HG02623 (cell line): ENCODE measurements around the gene ANO6.

ENCODE experiments used
- ATAC-seq: cut with Tn5 transposase; IDR thresholded peaks from one replicate; pipeline ENCODE4 v1.9.1; 2021; ENCODE audit warnings: moderate library complexity; ENCODE audit not compliant: unreplicated experiment

ANO6 gene

DNA sequence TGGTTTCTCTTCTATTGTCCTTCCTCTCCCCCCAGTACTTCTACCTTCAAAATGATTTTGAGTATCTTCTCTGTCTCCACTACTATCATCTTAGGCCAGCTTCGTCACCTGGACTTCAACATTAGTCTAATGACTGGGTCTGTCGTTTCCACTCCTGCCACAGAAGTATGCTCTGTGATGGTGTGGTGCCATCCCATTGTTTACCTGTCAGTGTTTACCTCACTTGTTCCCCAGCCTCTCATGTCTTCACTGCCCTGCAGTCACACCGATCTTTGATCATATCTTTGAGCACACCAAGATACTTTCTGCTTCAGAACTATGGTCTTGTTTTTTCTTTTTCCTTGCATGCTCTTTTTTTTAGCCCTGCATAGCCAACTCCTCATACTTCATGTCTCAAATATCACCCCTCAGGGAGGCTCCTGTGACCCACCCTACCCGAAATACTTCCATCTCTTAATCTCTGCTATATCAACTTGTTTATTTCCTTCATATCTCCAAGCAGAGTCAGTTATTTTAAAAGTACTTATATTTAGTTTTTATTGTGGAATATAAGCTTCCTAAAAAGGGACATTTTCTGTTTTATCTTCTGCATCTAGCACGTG is 60.4 kb downstream of the ANO6 start:
- ATAC-seq = no peak

DNA sequence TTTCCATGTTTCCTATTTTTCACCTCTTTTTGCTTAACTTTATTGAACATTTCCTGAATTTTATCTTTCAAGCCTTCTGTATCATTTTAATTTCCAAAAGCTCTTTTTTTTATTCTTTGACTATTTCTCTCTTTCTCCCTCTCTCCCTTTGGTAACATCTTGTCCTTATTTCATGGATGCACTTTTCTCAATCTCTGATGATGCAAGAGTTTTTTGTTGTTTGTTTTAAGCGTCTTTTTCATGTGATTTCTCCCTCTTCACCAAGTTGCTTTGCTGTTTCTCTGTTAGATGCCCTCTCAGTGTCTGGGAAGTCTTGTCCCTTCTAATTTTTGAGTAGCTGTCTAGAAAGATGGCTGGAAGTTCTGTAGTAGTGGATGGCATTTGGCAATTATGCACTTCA is 62.6 kb downstream of the ANO6 start:
- no peak for ATAC-seq

DNA sequence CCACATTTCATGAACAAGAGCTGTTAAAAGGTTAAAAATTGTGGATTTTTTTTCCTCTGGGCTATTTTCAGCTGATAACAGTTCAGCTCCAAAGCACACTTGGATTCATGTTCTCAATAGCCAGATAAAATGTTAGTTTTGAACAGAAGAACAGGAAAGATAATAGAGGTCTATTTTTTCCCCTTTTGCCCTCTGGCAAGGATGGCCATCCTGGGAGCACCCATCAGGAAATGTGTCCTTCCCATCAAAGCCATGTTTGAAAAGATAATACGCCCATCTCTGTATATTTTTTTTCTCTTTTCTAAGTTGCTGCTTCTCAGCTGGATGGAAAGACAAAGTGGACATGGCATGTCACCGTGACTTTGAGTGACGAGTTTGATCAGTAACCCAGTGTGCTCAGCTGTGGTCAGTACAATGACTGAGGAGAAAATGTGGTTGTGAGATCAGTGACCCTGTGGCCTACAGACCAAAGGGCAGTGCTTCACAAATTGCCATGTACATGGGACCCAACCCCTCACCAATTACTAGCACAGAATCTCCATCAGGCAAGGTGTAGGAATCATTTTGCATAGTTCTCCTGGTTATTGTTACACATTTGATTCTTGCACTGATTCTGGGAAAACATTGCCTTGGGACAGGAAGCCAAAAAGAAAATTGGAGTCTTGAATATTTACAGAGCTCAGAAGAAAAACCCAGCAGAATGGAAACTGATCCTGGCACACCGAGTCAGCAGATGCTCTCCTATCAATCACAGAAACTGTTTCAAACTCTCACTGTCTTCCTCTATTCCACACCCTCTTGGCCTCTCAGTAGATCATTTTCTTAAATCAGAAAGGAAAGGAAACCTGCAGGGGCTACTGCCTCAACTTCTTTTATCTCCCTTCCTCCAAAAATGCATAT is 64.3 kb downstream of the ANO6 start:
- no peak for ATAC-seq

DNA sequence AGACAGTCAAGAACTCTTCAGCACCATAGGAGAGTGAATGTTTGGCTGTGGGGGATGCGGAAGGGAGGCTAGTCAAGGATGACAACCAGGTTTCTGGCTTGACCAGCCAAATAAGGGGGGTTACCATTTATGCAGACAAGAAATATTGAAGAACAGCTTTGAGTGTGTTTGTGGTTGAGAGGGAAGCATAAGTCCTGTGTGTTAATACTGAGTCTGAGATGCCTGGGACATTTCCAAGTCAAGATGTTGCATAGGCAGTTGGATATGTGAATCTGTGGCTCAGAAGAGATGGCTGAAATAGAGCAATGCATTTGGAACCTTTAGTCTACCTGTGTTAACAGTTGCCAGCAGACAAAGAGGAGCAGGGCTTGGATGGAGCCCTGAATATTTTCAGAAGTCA is 66.1 kb downstream of the ANO6 start:
- ATAC-seq = no peak

DNA sequence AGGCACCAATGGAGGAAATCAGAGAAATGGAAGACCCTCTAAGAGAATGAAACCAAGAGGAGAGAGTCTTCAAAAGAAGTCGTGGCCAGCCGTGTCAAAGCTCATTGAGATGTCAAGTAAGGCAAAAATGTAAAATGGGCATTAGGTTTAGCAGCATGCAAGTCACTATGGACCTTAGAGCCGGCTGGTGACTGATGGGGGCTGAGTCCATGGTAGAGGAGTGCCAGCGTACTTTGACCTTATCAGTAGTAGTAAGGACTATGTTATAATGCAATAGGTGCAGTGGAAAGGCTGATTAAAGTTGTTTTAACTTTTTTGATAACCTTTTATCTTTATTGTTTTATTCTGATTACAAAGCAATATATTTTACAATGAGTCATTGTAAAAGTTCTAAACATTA is 66.5 kb downstream of the ANO6 start:
- no peak for ATAC-seq

DNA sequence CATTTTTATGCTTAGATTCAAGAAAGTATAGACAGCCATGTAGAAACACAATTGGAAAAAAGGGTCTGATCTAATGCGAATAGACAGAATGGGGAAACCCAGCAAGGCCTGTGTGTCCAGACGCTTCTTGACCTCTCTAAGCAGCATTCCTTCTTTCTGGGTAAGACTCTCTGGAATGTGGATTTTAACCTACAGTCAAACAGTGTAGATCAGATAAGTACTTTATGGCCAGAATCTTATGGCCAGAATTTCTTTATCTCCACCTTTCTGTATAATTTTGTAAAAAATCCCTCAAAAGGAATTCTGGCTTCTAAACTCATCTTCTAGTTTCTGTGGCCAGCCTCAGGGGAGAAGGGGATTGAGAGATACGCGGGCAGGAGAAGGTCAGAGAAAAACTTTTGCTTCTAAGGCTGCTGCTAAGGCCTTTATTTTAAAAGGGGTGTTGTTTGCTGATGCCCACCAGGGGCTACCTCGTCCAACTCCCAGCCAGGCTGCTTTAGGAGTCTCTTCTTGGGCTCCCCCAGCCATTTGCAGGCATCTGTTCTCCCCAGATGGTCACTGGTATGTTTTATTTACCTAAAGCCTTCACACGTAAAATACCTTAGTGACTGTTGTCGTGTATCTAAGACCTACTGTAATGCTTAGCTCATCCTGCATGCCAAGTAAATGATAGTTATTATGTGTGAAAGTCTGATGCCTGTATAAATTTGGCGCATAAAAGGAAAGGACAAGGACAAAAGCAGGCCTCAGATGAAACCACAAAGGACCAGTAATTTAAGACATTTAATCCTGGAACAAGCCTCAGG is 68.4 kb downstream of the ANO6 start:
- no peak for ATAC-seq

DNA sequence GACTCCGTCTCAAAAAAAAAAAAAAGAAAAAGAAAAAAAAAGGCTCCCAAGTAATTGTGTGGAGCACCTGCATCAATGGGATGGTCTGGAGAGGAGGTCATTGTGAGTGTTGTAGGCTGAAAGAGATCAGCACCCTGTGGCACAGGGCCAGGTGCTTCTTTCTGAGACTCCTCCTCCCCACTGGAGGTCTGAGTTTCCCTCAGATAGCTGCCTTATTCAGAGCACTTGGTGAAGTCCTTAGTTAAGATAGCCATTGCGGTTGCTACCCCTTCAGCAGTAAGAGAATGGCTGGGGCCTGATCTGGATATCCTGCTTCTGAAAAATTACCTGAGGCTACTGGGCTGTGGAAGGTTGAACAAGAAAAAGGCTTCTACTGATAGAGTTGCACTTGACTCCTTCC is 69.8 kb downstream of the ANO6 start:
- no peak for ATAC-seq

DNA sequence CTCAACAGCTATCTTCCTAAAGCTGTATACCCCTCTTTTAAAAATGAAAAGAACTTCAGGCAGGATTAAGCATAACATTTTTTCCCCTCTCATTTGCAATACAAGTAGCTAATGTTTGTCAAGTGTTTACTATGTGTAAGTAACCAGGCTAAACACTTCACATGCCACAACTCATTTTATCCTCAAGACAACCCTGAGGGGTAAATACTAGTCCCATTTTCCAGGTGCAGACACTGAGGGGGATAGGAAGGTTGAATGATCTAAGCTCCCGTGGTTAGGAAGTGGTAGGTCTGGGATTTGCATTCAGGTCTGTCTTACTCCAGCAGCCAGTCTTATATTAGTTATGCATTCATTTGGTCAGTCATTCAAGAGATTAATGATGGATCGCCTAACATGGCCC is 70.7 kb downstream of the ANO6 start:
- ATAC-seq = no peak

DNA sequence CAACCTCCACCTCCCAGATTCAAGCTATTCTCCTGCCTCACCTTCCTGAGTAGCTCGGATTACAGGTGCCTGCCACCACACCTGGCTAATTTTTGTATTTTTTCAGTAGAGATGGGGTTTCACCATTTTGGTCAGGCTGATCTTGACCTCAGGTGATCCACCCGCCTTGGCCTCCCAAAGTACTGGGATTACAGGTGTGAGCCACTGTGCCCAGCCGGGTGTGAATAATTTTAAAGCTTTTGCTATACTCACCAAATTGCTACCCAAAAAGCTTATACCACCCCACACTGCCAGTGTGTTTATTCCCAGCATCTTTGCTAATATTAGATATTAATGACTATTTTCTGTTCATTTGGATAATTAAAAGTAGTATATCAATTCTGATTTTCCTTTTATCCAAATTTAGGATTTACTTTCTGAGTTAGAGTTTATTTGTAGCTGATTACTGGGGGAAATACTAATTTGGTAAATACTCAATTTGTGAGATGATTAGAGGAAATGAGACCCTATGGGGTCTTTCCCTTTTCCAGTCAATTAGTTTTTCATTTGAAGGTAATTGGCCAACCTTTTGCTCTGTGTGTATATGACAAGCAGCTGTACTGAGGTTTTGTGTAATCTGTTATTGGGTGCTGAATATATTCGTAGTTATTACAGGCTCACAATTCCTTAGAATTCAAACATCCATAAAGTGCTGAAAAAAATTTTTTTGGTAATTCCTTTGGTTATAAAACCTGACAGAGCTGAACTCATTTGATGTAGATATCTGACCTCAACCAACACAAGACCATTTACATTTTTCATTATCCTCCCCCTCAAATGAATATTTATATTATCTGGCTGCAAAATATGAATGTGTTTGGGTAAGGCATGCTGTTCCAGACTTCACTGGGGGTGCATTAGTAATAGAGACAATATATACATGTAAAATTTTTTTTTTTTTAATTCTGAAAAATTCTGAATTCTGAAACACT is 73.6 kb downstream of the ANO6 start:
- no peak for ATAC-seq

DNA sequence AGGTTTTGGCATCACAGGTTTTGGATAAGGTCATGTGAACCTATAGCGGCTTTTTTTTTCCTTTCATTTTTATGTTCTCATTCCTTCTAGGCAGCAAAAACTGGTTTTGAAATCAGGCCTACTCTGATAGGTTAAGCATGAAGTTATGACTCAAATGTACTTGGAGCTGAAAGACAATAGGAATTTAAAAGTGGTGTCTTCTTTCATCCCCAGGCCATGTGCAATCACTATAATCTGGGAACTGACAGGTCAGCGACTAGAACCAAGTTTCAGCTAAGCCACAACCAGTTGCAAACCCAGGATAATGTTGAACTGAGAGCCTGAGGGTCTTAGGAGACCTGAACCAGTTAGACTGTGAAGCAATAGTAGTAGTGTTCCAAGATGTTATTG is 74.3 kb downstream of the ANO6 start:
- ATAC-seq = no peak

DNA sequence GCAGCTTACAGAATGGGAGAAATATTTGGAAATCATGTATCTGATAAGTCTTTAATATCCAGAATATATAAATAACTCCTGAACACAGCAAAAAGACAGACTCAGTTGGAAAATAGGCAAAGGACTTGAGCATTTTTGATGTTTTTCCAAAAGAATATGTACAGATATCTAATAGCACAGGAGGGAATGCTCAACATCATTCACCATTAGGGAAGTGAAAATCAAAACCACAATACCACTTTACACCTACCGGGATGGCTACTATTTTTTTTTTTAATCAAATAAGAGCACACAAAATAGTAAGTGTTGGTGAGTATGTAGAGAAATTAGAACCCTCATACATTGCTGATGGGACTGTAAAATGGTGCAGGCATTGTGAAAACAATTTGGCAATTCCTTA is 75.6 kb downstream of the ANO6 start:
- ATAC-seq = no peak

DNA sequence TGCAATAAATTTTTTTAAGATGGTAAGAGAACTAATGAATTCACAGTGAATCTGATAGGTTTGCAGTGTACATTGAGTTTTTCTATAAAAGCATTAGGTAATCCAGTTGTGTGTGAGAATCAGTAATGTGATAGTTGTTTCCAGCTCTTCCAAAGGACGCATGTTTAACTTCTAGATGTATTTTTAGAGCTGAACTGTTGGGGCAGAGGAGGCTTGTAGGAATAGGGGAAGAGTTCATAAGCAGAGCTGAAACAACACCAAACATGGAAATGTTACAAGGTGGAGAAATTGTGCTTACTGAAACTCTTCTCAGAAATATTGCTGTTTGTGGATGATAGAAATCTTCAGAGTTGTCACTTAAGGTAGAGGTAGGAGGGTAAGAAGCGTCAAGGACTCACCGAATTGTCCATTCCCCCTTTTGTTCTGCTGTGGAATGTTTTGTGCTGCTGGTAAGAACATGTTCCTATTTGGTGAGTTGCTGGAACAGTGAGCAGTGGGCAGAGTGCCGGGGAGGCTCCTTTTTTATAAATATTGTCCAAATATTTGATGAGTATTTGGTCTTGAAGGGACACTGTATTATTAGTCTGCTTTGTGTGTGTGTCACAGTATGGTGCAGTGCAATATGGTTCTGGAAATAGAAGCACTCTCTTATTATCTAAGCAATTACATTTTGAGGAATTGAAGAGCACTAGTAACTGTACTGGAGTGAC is 76.7 kb downstream of the ANO6 start:
- ATAC-seq = no peak

DNA sequence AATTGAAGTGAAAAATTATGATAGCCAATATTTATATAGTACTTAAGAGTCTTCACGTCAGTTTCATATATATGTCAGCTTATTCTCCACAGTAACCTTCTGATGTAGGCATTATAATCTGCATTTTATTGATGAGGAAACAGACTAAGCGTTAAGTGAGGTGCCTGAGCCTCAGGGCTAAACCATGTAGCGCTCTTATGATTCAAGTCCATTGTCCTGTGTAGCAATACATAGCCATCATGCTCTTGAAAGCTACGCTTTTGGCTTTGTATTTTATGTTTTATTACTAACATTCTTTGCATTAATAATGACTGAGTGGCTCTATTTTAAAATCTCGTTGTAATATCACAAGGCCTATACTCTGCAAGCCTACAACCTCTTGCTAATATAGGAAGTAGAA is 79.0 kb downstream of the ANO6 start:
- no peak for ATAC-seq

DNA sequence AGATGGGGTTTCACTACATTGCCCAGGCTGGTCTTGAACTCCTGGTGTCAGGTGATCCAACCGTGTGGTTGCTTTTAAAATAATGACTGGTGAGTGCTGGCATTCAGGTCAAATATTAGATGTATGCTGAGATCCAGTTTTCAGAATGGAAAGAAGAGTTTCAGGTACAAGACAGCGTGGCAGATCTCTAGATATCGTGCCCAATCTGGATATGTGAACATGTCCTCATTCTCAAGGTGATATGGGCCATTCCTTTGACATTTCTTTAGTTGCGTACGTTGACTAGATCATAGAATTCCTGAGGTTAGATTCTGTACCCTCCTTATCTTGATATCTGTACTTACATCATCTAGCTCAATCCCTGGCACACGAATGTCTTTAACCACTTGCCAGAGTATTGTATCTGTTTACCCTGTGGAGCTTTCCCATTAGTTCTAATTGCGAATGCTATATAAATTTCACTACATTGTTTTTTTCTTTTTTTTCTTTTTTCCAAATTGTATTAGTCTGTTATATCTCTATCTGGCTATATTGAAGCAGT is 80.2 kb downstream of the ANO6 start:
- ATAC-seq = no peak

DNA sequence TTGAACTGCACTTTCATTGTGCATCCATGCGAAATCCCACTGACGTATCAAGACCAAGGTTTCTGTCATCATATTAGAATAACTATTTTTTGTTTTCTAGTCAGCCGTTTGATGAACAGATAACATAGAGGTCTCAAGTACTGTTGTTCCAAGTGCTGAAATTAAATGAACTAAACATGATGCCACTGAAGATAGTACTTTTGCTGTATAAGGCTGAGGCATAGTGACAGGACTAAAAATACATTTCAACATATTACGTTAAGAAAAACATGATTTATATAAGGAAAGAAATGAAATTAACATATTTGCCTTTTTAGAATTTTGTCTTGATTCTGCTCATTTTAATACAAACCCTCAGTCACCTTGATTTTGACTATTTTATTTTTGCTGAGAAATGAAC is 82.2 kb downstream of the ANO6 start:
- ATAC-seq = no peak

DNA sequence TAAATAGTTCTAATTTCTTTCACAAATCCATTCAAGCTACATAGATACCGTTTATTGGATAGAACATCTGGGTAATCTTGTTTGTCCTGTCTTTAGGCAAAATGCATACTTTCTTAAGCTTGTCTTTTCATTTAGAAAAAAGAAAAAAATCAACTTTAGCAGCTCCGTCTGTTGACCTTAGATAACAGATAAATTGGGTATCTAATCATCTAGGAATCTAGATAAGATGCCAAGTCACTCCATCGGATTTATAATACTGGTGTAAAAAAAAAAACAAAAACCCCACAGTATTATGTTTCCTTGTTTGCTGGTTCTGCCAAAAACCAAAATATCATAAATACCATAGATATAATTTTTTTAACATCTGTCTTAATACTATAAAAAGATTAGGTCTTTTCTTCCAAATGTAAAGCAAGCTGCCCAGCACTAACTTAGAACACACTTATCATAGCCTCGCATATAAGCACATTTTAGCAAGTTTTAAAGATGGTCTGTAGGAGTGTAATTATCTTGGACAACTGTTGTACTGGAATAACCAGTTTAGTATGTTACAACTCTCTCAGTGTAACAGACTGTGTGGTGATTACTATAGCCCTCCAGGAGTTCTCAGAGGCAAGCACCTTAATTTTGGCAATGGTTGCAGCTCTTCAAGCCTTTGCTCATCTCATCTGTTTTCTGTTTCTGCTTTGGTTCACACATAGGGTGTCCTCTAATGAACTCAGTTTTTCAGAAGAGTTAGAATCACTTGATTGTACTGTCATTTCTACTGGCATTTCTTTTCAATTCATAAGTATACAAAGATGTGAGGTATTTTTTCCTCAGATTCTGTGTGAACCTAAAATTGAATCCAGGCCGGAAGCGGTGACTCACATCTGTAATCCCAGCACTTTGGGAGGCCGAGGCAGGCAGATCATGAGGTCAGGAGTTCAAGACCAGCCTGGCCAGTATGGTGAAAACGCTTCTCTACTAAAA is 83.1 kb downstream of the ANO6 start:
- no peak for ATAC-seq

DNA sequence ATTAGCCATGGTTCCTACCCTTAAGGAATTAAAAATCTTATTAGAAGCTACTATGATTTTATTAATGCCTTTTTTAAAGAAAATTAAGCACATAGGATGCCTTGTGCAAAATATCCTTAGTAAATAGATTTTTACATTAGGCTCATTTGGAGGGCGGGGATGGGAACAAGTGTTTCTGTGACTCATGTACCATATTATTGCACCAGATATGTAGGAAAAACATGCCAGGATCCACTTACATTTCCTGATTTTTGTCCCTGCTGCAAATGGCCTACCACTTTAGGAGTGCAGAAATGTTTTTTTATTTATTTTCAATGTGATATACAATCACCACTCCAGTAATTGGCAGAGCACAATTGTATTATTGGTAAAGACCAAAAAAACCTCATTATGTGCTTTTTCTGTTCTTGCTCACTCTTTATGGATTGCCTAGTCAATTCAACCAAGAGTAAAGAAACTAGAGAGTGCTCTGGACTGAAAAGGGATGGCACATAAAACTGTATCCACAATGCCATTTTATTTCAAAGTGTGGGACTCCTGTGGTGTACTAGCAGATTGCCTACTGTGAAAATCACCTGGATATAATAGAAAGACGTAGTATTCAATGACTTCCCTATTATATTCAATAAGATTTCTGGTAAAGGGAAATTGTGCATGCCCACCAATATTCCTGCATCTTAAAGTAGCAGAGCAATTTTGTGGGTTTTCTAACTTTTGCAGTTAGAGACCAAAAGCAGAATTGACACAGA is 86.9 kb downstream of the ANO6 start:
- no peak for ATAC-seq

DNA sequence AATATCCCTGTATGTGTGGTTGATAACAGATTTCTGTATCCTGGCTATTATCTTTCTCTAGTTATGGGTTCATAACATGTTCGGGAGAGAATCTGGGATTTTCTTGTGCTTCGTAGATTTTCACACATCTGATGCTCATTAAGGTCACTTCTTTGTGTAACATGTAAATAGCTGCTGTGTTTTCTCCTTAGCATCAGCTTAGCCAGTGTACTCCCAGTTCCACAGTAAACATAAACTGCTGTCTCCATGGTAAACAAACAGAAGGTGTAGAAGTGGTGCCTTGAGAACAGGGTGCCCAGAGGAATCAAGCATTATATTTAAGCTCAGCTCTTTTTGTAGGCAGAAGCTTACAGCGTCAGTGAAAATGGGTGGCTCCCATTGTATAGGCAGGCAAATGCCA is 88.0 kb downstream of the ANO6 start:
- no peak for ATAC-seq
